ENCODE measurements around the gene EFCAB13. TPM values are rescaled to one million over a fixed set of nuclear protein-coding genes. Genes with fewer than 3 reads are reported as not detected.

EFCAB13 gene
- total RNA-seq, 1 experiment from 2014 or later, result 2.7 TPM

DNA sequence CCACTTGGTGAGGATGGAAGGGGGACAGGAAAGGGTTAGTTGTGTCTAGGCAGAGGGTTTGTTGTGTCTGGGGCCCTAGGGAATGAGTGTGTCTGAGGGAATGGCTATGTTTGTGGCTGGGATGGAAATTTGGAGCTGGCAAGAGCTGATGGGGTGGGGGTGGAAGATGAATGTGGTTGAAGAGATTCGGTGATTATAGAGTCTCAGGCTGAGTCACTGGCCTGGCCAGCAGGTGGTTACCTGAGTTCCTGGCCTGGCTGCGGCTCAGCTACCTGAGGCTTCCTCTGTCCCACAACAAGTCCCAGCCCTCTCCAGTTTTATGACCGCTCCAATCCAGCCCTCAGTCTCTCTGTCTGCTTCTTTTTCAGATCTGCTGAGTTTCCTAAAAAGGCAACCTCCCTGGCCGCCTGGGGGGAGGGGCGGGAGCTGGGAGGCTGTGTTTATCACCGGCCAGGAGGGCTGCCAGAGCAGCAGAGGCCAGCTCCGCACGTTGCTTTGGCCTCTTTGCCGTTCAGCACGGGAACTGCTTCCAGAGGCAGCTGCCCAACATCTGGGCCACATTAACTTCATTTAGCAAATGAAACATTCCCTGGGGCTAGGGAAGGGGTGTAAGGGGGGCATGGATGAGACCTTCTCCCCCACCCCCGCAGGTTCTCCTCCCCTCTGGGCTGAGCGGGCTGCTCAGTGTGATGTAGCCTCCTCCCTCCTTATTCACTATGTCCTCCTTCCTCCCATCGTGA lies 48.3 kb upstream of the EFCAB13 start:
- Histone ChIP-seq H3K9ac (ENCODE audit: low read length) (no peak overlapping the region), H3K9me3 (ENCODE audit: low read length) (no peaks in the 10 kb centered on the region), H2AFZ (ENCODE audit: low read length) (peak overlapping the region; percentile 41), H3K79me2 (ENCODE audit: low read length) (no peaks in the 10 kb centered on the region), H3K4me3 (ENCODE audit: low read length) (peak overlapping the region; percentile 5; the same call in 1 of the 2 replicates), H3K4me2 (ENCODE audit: low read length) (peak overlapping the region; percentile 68), H3K27me3 (ENCODE audit: low read length) (no peaks in the 10 kb centered on the region), H4K20me1 (ENCODE audit: low read length) (no peaks in the 10 kb centered on the region), H3K9me2 (replicated peaks; ENCODE audit: low read length) (no peaks in the 10 kb centered on the region), H3F3A (ENCODE audit: low read length, unreplicated experiment) (no peaks in the 10 kb centered on the region), H3K36me3 (ENCODE audit: low read depth, low read length) (no peaks in the 10 kb centered on the region), H3K27ac (ENCODE audit: low read length) (peak overlapping the region; percentile 35), H3K4me1 (ENCODE audit: insufficient read depth, low read length) (peaks cover 38% of the 10 kb centered on the region)
- ChIA-PET CTCF (interaction anchor here (0.5 kb wide), 1 partner anchor 40 kb away, joined by 4 read pairs; no protein-coding TSS in a partner anchor), POLR2A (ENCODE audit: unreplicated experiment) (no interaction called here)
- TF ChIP-seq, protein P1, sequence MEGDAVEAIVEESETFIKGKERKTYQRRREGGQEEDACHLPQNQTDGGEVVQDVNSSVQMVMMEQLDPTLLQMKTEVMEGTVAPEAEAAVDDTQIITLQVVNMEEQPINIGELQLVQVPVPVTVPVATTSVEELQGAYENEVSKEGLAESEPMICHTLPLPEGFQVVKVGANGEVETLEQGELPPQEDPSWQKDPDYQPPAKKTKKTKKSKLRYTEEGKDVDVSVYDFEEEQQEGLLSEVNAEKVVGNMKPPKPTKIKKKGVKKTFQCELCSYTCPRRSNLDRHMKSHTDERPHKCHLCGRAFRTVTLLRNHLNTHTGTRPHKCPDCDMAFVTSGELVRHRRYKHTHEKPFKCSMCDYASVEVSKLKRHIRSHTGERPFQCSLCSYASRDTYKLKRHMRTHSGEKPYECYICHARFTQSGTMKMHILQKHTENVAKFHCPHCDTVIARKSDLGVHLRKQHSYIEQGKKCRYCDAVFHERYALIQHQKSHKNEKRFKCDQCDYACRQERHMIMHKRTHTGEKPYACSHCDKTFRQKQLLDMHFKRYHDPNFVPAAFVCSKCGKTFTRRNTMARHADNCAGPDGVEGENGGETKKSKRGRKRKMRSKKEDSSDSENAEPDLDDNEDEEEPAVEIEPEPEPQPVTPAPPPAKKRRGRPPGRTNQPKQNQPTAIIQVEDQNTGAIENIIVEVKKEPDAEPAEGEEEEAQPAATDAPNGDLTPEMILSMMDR (conservative IDR thresholded peaks at IDR 0.05; ENCODE audit: low read depth, low read length), result peak; percentile 23; the same call in 1 of the 2 replicates
- no peak for TF ChIP-seq EZH2 (IDR thresholded peaks at IDR 0.05; ENCODE audit: low read length, unreplicated experiment)
- peak; percentile 95 for DNase-seq
- no TSS peak for BruUV-seq (replicated peaks)
- ATAC-seq, result peak; percentile 85
- intact Hi-C loops (cut with micrococcal nuclease), result no loop called here

- H3F3A ChIP-seq (ENCODE audit: low read length, unreplicated experiment), result no peaks in the 10 kb centered on the region
- H4K20me1 ChIP-seq (ENCODE audit: low read length), result no peaks in the 10 kb centered on the region
- no peak overlapping the region for H3K27ac ChIP-seq (ENCODE audit: low read length)
- no peak overlapping the region for H3K4me2 ChIP-seq (ENCODE audit: low read length)
- no peaks in the 10 kb centered on the region for H3K27me3 ChIP-seq (ENCODE audit: low read length)
- no peaks in the 10 kb centered on the region for H3K9me2 ChIP-seq (replicated peaks; ENCODE audit: low read length)
- BruUV-seq (replicated peaks), result no TSS peak
- ChIA-PET POLR2A (ENCODE audit: unreplicated experiment) (no interaction called here), CTCF (no interaction called here)
- no peak for ATAC-seq
- no peak for TF ChIP-seq EZH2 (IDR thresholded peaks at IDR 0.05; ENCODE audit: low read length, unreplicated experiment)
- TF ChIP-seq EZH2phosphoT487 (IDR thresholded peaks at IDR 0.05; ENCODE audit: borderline replicate concordance, low read length), result no peak
- TF ChIP-seq, protein P1 (conservative IDR thresholded peaks at IDR 0.05; ENCODE audit: low read depth, low read length), result no peak
- H3K4me1 ChIP-seq (ENCODE audit: insufficient read depth, low read length), result peaks cover 38% of the 10 kb centered on the region
- no peaks in the 10 kb centered on the region for H3K9me3 ChIP-seq (ENCODE audit: low read length)
- no peak for DNase-seq
- H3K79me2 ChIP-seq (ENCODE audit: low read length), result no peaks in the 10 kb centered on the region
- H3K4me3 ChIP-seq (ENCODE audit: low read length), result no peak overlapping the region
- H3K9ac ChIP-seq (ENCODE audit: low read length), result no peak overlapping the region
- H2AFZ ChIP-seq (ENCODE audit: low read length), result no peak overlapping the region
- intact Hi-C loops (cut with micrococcal nuclease), result no loop called here
- no peaks in the 10 kb centered on the region for H3K36me3 ChIP-seq (ENCODE audit: low read depth, low read length)
These were observed 47.3 kb upstream of the EFCAB13 start for GRCh38 chr17:47276444-47276843.

GRCh38 chr17:47276868-47277267 lies 46.9 kb upstream of the EFCAB13 start:
- Histone ChIP-seq H4K20me1 (ENCODE audit: low read length) (no peaks in the 10 kb centered on the region), H3K27me3 (ENCODE audit: low read length) (no peaks in the 10 kb centered on the region), H3K79me2 (ENCODE audit: low read length) (no peaks in the 10 kb centered on the region), H3K36me3 (ENCODE audit: low read depth, low read length) (no peaks in the 10 kb centered on the region), H3K4me3 (ENCODE audit: low read length) (no peak overlapping the region), H3K9ac (ENCODE audit: low read length) (no peak overlapping the region), H3K9me3 (ENCODE audit: low read length) (no peaks in the 10 kb centered on the region), H3K9me2 (replicated peaks; ENCODE audit: low read length) (no peaks in the 10 kb centered on the region), H3K27ac (ENCODE audit: low read length) (no peak overlapping the region), H3K4me1 (ENCODE audit: insufficient read depth, low read length) (peaks cover 38% of the 10 kb centered on the region), H2AFZ (ENCODE audit: low read length) (no peak overlapping the region), H3F3A (ENCODE audit: low read length, unreplicated experiment) (no peaks in the 10 kb centered on the region), H3K4me2 (ENCODE audit: low read length) (no peak overlapping the region)
- ATAC-seq, result peak; percentile 58
- no TSS peak for BruUV-seq (replicated peaks)
- DNase-seq, result peak; percentile 57
- CTCF ChIA-PET, result no interaction called here
- POLR2A ChIA-PET (ENCODE audit: unreplicated experiment), result no interaction called here
- TF ChIP-seq EZH2 (IDR thresholded peaks at IDR 0.05; ENCODE audit: low read length, unreplicated experiment) (no peak), EZH2phosphoT487 (IDR thresholded peaks at IDR 0.05; ENCODE audit: borderline replicate concordance, low read length) (no peak)
- TF ChIP-seq, protein P1 (conservative IDR thresholded peaks at IDR 0.05; ENCODE audit: low read depth, low read length), result no peak
- intact Hi-C loops (cut with micrococcal nuclease), result no loop called here
